Thymus (tissue), 11 donors: Measurements from ENCODE around the gene OR5AL1. TPM values are rescaled to one million over a fixed set of nuclear protein-coding genes. Genes with fewer than 3 reads are reported as not detected.

ENCODE experiments used
- DNase-seq, 9 donors: peaks; one replicate each; pipeline ENCODE4 v3.0.0-alpha.2; 2013; ENCODE audit warnings: low spot score in 9 of 9, low read depth in 6 of 9, missing footprints in 1 of 9
- H3K27ac ChIP-seq, 2 donors: one replicate each; pipeline ENCODE4 v1.5.1; 2013; ENCODE audit warnings: control low read depth in 1 of 2, low read depth in 1 of 2, low read length in 1 of 2, mild to moderate bottlenecking in 1 of 2, moderate library complexity in 1 of 2
- H3K27me3 ChIP-seq, 2 donors: one replicate each; pipeline ENCODE4 v1.5.1; 2013; ENCODE audit warnings: low read length in 1 of 2; ENCODE audit not compliant: control insufficient read depth in 2 of 2, insufficient read depth in 1 of 2
- H3K36me3 ChIP-seq, 2 donors: one replicate each; pipeline ENCODE4 v1.5.1; 2013; ENCODE audit warnings: low read length in 1 of 2, mild to moderate bottlenecking in 1 of 2, moderate library complexity in 1 of 2; ENCODE audit not compliant: control insufficient read depth in 2 of 2, insufficient read depth in 2 of 2
- H3K4me1 ChIP-seq, 2 donors: one replicate each; pipeline ENCODE4 v1.5.1; 2013; ENCODE audit warnings: low read length in 2 of 2; ENCODE audit not compliant: control insufficient read depth in 2 of 2, insufficient read depth in 2 of 2
- H3K4me3 ChIP-seq, 2 donors: one replicate each; pipeline ENCODE4 v1.5.1; 2013; ENCODE audit warnings: low read length in 2 of 2, control low read depth in 1 of 2, mild to moderate bottlenecking in 1 of 2
- H3K9me3 ChIP-seq, 2 donors: one replicate each; pipeline ENCODE4 v1.5.1; 2013; ENCODE audit warnings: low read length in 1 of 2, mild to moderate bottlenecking in 1 of 2; ENCODE audit not compliant: control insufficient read depth in 2 of 2, insufficient read depth in 1 of 2
- WGBS: extraction: QIAGEN DNeasy Blood & Tissue Kit; methylation state at CpG from one replicate; pipeline ENCODE4 v1.1.7; 2013; 5-methylcytosine and 5-hydroxymethylcytosine counted together
- polyA plus RNA-seq: library from polyadenylated mRNA; stranded (reverse); fragments of 200-250 nt; gene quantifications from one replicate; pipeline ENCODE4 v1.2.3, GENCODE V29; 2013
- total RNA-seq: library from RNA; stranded (reverse); fragments of 120-200 nt; gene quantifications from one replicate; pipeline ENCODE4 v1.2.4, GENCODE V29; 2013
- donor health status: healthy.

Gene OR5AL1
- total and polyA plus RNA-seq, 2 donors = not detected

- WGBS = 95% methylated on average over 1 of the region's 1 CpG
- no peaks in the 10 kb centered on the region for H3K4me1 ChIP-seq
- H3K27me3 ChIP-seq = no peaks in the 10 kb centered on the region
- no peak for DNase-seq
- no peaks in the 10 kb centered on the region for H3K36me3 ChIP-seq
- H3K27ac ChIP-seq = no peak overlapping the region
- no peaks in the 10 kb centered on the region for H3K9me3 ChIP-seq
- no peak overlapping the region for H3K4me3 ChIP-seq
Observed at GRCh38 chr11:56457076-56457475, 44.6 kb downstream of the OR5AL1 start.

Other genes with a start within 250 kb of the OR5AL1 start
- not detected for gene OR5J2, start 236.1 kb upstream of the OR5AL1 start, total RNA-seq
- gene OR5J2, start 236.1 kb upstream of the OR5AL1 start, polyA plus RNA-seq = 0.02 TPM
- not detected for gene OR5T2, start 178.4 kb upstream of the OR5AL1 start, total RNA-seq
- not detected for gene OR5T2, start 178.4 kb upstream of the OR5AL1 start, polyA plus RNA-seq
- not detected for gene OR5T3, start 160.4 kb upstream of the OR5AL1 start, total RNA-seq
- gene OR5T3, start 160.4 kb upstream of the OR5AL1 start, polyA plus RNA-seq = not detected
- not detected for gene OR5T1, start 138.5 kb upstream of the OR5AL1 start, total RNA-seq
- gene OR5T1, start 138.5 kb upstream of the OR5AL1 start, polyA plus RNA-seq = not detected
- gene OR8H1, start 120.4 kb upstream of the OR5AL1 start, total RNA-seq = not detected
- not detected for gene OR8H1, start 120.4 kb upstream of the OR5AL1 start, polyA plus RNA-seq
- gene OR8K3, start 97.6 kb upstream of the OR5AL1 start, total RNA-seq = not detected
- not detected for gene OR8K3, start 97.6 kb upstream of the OR5AL1 start, polyA plus RNA-seq
- gene OR8K1, start 66.7 kb upstream of the OR5AL1 start, total RNA-seq = not detected
- gene OR8K1, start 66.7 kb upstream of the OR5AL1 start, polyA plus RNA-seq = not detected
- gene OR8J1, start 58.4 kb upstream of the OR5AL1 start, total RNA-seq = not detected
- not detected for gene OR8J1, start 58.4 kb upstream of the OR5AL1 start, polyA plus RNA-seq
- not detected for gene OR8U1, start 37.1 kb upstream of the OR5AL1 start, total RNA-seq
- gene OR8U1, start 37.1 kb upstream of the OR5AL1 start, polyA plus RNA-seq = not detected
- not detected for gene OR5M3, start 60.7 kb downstream of the OR5AL1 start, total RNA-seq
- not detected for gene OR5M3, start 60.7 kb downstream of the OR5AL1 start, polyA plus RNA-seq
- gene OR5M8, start 78.7 kb downstream of the OR5AL1 start, total RNA-seq = not detected
- not detected for gene OR5M8, start 78.7 kb downstream of the OR5AL1 start, polyA plus RNA-seq
- not detected for gene OR5M11, start 130.6 kb downstream of the OR5AL1 start, total RNA-seq
- not detected for gene OR5M11, start 130.6 kb downstream of the OR5AL1 start, polyA plus RNA-seq
- not detected for gene OR5M10, start 165.0 kb downstream of the OR5AL1 start, total RNA-seq
- not detected for gene OR5M10, start 165.0 kb downstream of the OR5AL1 start, polyA plus RNA-seq
- gene OR5M1, start 202.2 kb downstream of the OR5AL1 start, total RNA-seq = not detected
- 0.09 TPM for gene OR5M1, start 202.2 kb downstream of the OR5AL1 start, polyA plus RNA-seq
- not detected for gene OR5AP2, start 229.7 kb downstream of the OR5AL1 start, total RNA-seq
- gene OR5AP2, start 229.7 kb downstream of the OR5AL1 start, polyA plus RNA-seq = not detected